ENCODE measurements around the gene CREB5.

DNA sequence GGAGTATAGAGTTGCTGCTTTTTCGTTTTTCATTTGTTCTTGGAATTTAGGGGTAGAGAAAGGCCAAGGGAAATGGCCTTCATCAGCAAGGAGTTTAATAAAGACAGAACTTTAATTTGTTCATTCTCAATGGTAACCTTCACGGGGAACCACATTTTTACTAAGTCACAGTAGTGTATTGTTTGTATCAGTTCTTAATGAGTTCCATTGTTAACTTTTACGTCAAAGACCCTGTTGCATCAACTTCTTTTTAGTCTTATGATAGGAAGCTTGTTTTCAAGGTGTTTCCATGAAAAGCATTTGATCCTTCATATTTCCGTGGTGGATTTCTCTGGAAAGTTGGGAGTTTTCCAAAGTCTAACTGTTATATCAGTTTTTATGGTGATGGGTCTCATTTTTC, 169.9 kb downstream of the CREB5 start:
- TF ChIP-seq POLR2AphosphoS5 (IDR thresholded peaks at IDR 0.05) (no peak), CTCF (IDR thresholded peaks at IDR 0.05) (no peak), POLR2A (IDR thresholded peaks at IDR 0.05) (no peak)
